ENCODE results near the gene RAPGEF3. TPM values are rescaled to one million over a fixed set of nuclear protein-coding genes. Genes with fewer than 3 reads are reported as not detected.

The RAPGEF3 gene
- total and polyA plus RNA-seq, 4 donors = 8.3 to 40.4 (median 18.9) TPM

DNA sequence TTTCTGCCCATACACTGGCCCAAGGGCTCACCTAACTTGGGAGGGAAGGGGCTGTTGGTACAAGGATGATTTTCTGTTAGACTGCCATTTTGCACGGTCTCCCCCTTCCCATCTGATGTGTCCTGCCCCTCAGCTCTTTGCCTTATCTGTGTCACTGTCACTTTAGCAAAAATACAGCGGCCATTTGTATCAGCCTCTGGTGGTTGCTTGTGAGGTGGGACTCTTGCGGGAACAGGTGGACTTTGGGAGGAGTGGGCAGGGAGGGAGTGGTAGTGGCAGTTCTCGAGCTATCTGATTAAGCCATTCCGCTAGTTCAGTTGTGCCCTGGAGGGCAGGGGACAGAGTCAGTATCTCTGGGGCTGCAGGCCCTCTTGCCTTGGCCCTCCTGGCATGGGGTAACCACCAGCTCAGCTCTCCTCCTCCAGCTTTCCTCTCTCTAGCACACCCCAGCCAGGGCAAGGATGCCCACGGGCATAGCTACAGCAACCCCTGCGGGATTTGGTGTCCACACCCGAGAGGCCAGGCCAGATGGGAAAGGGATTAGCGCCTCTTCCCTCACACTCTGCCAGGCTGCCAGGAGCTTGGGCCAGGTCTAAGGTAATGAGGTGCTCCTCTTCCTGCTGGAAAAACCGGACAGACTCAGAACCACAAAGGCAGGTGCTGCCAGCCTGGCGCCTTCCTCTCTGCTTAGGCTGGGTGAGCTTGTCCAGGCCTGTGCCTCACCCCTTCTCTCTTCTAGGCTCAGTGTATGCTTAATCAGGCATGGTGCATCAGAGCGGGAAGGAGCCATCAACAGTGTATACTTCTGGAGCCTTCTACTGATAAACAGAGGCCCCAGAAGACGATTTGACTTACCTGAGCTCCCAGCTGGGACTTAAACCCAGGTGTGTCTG lies 23.0 kb upstream of the RAPGEF3 start:
- H3K4me3 ChIP-seq = no peak overlapping the region
- 74 to 81% methylated on average over 13 of the region's 13 CpGs for whole genome bisulfite sequencing, 2 donors
- no peaks in the 10 kb centered on the region for H3K27me3 ChIP-seq (ENCODE audit: control insufficient read depth in 3 of 3, insufficient read depth in 3 of 3, low read length in 2 of 3)
- no peak for DNase-seq
- H3K9ac ChIP-seq (ENCODE audit: insufficient read depth in 1 of 2, low read length in 2 of 2) = no peak overlapping the region
- no peak for ATAC-seq (ENCODE audit: insufficient read depth, low FRiP score)
- TF ChIP-seq, protein P1, sequence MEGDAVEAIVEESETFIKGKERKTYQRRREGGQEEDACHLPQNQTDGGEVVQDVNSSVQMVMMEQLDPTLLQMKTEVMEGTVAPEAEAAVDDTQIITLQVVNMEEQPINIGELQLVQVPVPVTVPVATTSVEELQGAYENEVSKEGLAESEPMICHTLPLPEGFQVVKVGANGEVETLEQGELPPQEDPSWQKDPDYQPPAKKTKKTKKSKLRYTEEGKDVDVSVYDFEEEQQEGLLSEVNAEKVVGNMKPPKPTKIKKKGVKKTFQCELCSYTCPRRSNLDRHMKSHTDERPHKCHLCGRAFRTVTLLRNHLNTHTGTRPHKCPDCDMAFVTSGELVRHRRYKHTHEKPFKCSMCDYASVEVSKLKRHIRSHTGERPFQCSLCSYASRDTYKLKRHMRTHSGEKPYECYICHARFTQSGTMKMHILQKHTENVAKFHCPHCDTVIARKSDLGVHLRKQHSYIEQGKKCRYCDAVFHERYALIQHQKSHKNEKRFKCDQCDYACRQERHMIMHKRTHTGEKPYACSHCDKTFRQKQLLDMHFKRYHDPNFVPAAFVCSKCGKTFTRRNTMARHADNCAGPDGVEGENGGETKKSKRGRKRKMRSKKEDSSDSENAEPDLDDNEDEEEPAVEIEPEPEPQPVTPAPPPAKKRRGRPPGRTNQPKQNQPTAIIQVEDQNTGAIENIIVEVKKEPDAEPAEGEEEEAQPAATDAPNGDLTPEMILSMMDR (IDR thresholded peaks at IDR 0.05; ENCODE audit: control extremely low read depth, extremely low read depth) = no peak
- peak overlapping the region in 1 of 2 donors; percentile 26 for H3K27ac ChIP-seq (ENCODE audit: low read depth in 1 of 2, low read length in 1 of 2)
- H3K4me1 ChIP-seq (ENCODE audit: control insufficient read depth in 5 of 5, insufficient read depth in 5 of 5, low read length in 5 of 5) = peaks cover 0 to 12% (median 0%) of the 10 kb centered on the region in 5 donors
- peaks cover 7 to 56% (median 26%) of the 10 kb centered on the region in 4 donors for H3K36me3 ChIP-seq (ENCODE audit: control insufficient read depth in 4 of 4, insufficient read depth in 4 of 4, low read length in 4 of 4)
- no peaks in the 10 kb centered on the region for H3K9me3 ChIP-seq (ENCODE audit: control insufficient read depth in 4 of 4, insufficient read depth in 3 of 4, low read length in 3 of 4)

DNA sequence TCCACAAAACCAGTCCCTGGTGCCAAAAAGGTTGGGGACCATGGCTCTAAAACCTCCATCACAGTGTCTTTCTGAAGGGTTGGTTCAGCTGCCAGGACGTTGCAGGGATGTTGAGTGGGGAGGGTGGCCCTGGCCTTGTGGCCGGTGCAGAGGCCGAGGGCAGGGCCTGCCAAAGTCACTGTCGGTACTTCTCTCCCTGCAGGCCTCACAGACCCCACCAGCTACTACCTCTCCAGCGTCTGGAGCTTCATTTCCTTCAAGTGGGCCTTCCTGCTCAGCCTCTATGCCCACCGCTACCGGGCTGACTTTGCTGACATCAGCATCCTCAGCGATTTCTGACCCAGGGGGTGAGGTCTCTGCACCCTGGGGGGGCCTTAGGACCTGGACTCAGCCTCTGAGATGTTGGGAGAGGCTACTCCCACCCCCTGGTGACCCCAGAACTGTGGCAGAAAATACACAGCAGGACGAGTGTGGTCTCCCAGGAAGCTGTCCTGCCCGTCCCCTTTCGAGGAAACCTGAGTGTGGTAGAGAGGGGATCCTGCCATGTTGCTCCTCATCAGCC lies 21.3 kb upstream of the RAPGEF3 start:
- H3K4me1 ChIP-seq (ENCODE audit: control insufficient read depth in 5 of 5, insufficient read depth in 5 of 5, low read length in 5 of 5) = peaks cover 0 to 28% (median 0%) of the 10 kb centered on the region in 5 donors
- TF ChIP-seq, protein P1 (IDR thresholded peaks at IDR 0.05; ENCODE audit: control extremely low read depth, extremely low read depth) = no peak
- H3K36me3 ChIP-seq (ENCODE audit: control insufficient read depth in 4 of 4, insufficient read depth in 4 of 4, low read length in 4 of 4) = peaks cover 2 to 39% (median 11%) of the 10 kb centered on the region in 4 donors
- no peak for ATAC-seq (ENCODE audit: insufficient read depth, low FRiP score)
- no peak for DNase-seq
- 72 to 75% methylated on average over 11 of the region's 11 CpGs for WGBS, 2 donors
- H3K27ac ChIP-seq (ENCODE audit: low read depth in 1 of 2, low read length in 1 of 2) = no peak overlapping the region
- no peaks in the 10 kb centered on the region for H3K27me3 ChIP-seq (ENCODE audit: control insufficient read depth in 3 of 3, insufficient read depth in 3 of 3, low read length in 2 of 3)
- no peak overlapping the region for H3K9ac ChIP-seq (ENCODE audit: insufficient read depth in 1 of 2, low read length in 2 of 2)
- H3K9me3 ChIP-seq (ENCODE audit: control insufficient read depth in 4 of 4, insufficient read depth in 3 of 4, low read length in 3 of 4) = no peaks in the 10 kb centered on the region
- no peak overlapping the region for H3K4me3 ChIP-seq

DNA sequence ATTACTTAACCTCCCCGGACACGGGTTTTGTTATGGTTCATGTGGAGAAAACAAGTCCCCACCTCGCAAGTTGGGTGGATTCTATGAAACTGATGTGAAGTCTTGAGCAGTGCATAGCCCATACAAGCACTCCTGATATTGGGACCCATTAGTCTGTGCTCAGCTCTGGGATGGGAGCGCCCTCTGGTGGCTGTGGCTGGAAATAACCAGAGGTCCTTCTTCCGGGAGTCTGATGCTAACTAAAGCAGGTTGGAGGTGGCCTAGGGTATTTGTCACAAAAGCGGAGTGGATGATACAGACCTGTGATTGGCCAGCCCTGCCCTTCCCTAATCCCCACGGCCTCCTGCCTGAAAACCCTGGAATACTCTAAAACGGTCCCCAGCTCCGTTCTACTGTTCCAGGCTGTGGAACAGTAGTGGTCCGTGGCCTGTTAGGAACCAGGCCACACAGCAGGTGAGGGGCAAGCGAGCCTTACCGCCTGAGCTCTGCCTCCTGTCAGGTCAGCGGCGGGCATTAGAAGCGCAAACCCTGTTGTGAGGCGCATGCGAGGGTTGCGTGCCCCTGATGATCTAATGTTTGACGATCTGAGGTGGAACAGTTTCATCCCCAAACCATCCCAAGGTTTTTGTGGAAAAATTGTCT lies 20.7 kb upstream of the RAPGEF3 start:
- 41 to 45% methylated on average over 19 of the region's 19 CpGs for WGBS, 2 donors
- Histone ChIP-seq H3K4me1 (ENCODE audit: control insufficient read depth in 5 of 5, insufficient read depth in 5 of 5, low read length in 5 of 5) (peaks cover 0 to 33% (median 0%) of the 10 kb centered on the region in 5 donors), H3K27me3 (ENCODE audit: control insufficient read depth in 3 of 3, insufficient read depth in 3 of 3, low read length in 2 of 3) (no peaks in the 10 kb centered on the region), H3K36me3 (ENCODE audit: control insufficient read depth in 4 of 4, insufficient read depth in 4 of 4, low read length in 4 of 4) (peaks cover 0 to 35% (median 8%) of the 10 kb centered on the region in 4 donors), H3K9ac (ENCODE audit: insufficient read depth in 1 of 2, low read length in 2 of 2) (no peak overlapping the region), H3K27ac (ENCODE audit: low read depth in 1 of 2, low read length in 1 of 2) (no peak overlapping the region), H3K9me3 (ENCODE audit: control insufficient read depth in 4 of 4, insufficient read depth in 3 of 4, low read length in 3 of 4) (no peaks in the 10 kb centered on the region), H3K4me3 (no peak overlapping the region)
- TF ChIP-seq, protein P1 (IDR thresholded peaks at IDR 0.05; ENCODE audit: control extremely low read depth, extremely low read depth) = peak; percentile 93
- DNase-seq (peak; percentile 91), ATAC-seq (ENCODE audit: insufficient read depth, low FRiP score) (peak; percentile 63)

All from lung (tissue), 12 donors.